K562 (cell line): ENCODE measurements around the gene NXN.

ENCODE experiments used
- BACH1 ChIP-seq: fragments of 200-800 bp; sonication (Bioruptor generic); IDR thresholded peaks from 2 replicates; pipeline ENCODE4 v1.6.1; 2016; ENCODE audit warnings: missing genetic modification characterization, missing compliant biosample characterization
- CEBPG ChIP-seq, 3 experiments: fragments of 200-800 bp in 1 of 3; sonication (Bioruptor generic) in 1 of 3; sonication (generic) in 1 of 3; formaldehyde crosslinking in 1 of 3; IDR thresholded peaks in 2 of 3; conservative IDR thresholded peaks in 1 of 3; 2 replicates each; pipeline versions ENCODE4 v1.6.1 to v1.8.0; 2016 to 2022; ENCODE audit warnings: missing compliant biosample characterization in 2 of 3, missing genetic modification characterization in 2 of 3, mild to moderate bottlenecking in 1 of 3, missing genetic modification reagents in 1 of 3
- CTCF ChIP-seq, 3 experiments: IDR thresholded peaks in 2 of 3; conservative IDR thresholded peaks in 1 of 3; 2 replicates each; pipeline ENCODE4 v1.5.1; 2011 to 2012; ENCODE audit warnings: low read length in 3 of 3, mild to moderate bottlenecking in 3 of 3, control low read depth in 2 of 3, improper control_type of control experiment in 1 of 3, inconsistent platforms in 1 of 3, low read depth in 1 of 3, mixed read lengths in 1 of 3, moderate library complexity in 1 of 3; ENCODE audit not compliant: insufficient read depth in 2 of 3
- ELK1 ChIP-seq: sonication (generic); formaldehyde crosslinking; IDR thresholded peaks from 2 replicates; pipeline ENCODE4 v1.8.1; 2022; ENCODE audit warnings: missing genetic modification reagents
- FOS ChIP-seq: IDR thresholded peaks from 3 replicates; pipeline ENCODE4 v1.6.1; 2011; ENCODE audit not compliant: insufficient read length; ENCODE audit errors: extremely low read depth
- HDAC2 ChIP-seq: fragments of 450-650 bp; IDR thresholded peaks from 2 replicates; pipeline ENCODE4 v1.6.1; 2016; ENCODE audit warnings: mild to moderate bottlenecking
- PTBP1 ChIP-seq: fragments of 200-400 bp; formaldehyde crosslinking; IDR thresholded peaks from 2 replicates; pipeline ENCODE4 v1.6.1; 2017; ENCODE audit warnings: low read depth, low read length
- RBM17 ChIP-seq: fragments of 200-400 bp; formaldehyde crosslinking; IDR thresholded peaks from 2 replicates; pipeline ENCODE4 v1.6.1; 2017; ENCODE audit warnings: low read depth, mild to moderate bottlenecking, low read length, borderline replicate concordance
- SMARCA5 ChIP-seq: fragments of 450-650 bp; IDR thresholded peaks from 2 replicates; pipeline ENCODE4 v1.6.1; 2016
- SMARCE1 ChIP-seq: fragments of 450-650 bp; IDR thresholded peaks from 2 replicates; pipeline ENCODE4 v1.7.1; 2016; ENCODE audit warnings: mild to moderate bottlenecking
- TAF1 ChIP-seq: IDR thresholded peaks from 2 replicates; pipeline ENCODE4 v1.6.1; 2011; ENCODE audit warnings: mild to moderate bottlenecking, low read length, moderate library complexity; ENCODE audit not compliant: insufficient read depth, control insufficient read depth, severe bottlenecking; ENCODE audit errors: extremely low read depth
- ZNF274 ChIP-seq: IDR thresholded peaks from 2 replicates; pipeline ENCODE4 v1.6.1; 2011; ENCODE audit warnings: low read depth, mild to moderate bottlenecking, low read length, moderate library complexity, borderline replicate concordance
- ZNF324 ChIP-seq: fragments of 250-450 bp; sonication (Bioruptor Pico); IDR thresholded peaks from 2 replicates; pipeline ENCODE4 v1.4.0; 2020; ENCODE audit warnings: mild to moderate bottlenecking

- no peak for TF ChIP-seq FOS
- TF ChIP-seq HDAC2: no peak
- TF ChIP-seq SMARCA5: no peak
- no peak for TF ChIP-seq PTBP1
- no peak for TF ChIP-seq RBM17
- TF ChIP-seq ELK1 (CRISPR knock-in tag): no peak
- no peak for TF ChIP-seq CTCF (IDR thresholded peaks at IDR 0.05 in 2 of 3, conservative IDR thresholded peaks at IDR 0.05 in 1 of 3; ENCODE audit: insufficient read depth in 2 of 3, low read depth in 1 of 3, low read length in 3 of 3)
- no peak for TF ChIP-seq ZNF274
- no peak for TF ChIP-seq SMARCE1
- no peak for TF ChIP-seq CEBPG (CRISPR knock-in tag; IDR thresholded peaks at IDR 0.05)
- no peak for TF ChIP-seq CEBPG (tag; conservative IDR thresholded peaks at IDR 0.05 in 1 of 2, IDR thresholded peaks at IDR 0.05 in 1 of 2)
- no peak for TF ChIP-seq ZNF324 (CRISPR knock-in tag)
- no peak for TF ChIP-seq TAF1
- no peak for TF ChIP-seq BACH1
These were observed 226.2 kb downstream of the NXN start for GRCh38 chr17:753418-753817.
